ENCODE measurements around the gene KIAA0513.
"Not testable (repeated sequence)": the region's sequence is repeated elsewhere in the genome, so short reads cannot be mapped to it uniquely, and the experiment has no call there.

KIAA0513 gene

GRCh38 chr16:85051067-85051581 lies 23.5 kb downstream of the KIAA0513 start:
- ATAC-seq (replicated peaks; ENCODE audit: extremely low read depth, poor library complexity, severe bottlenecking) (no peak), DNase-seq (ENCODE audit: low spot score in 2 of 2) (no peak)
- H3K27me3 Mint-ChIP-seq: no peaks in the 10 kb centered on the region
- peaks cover 7% of the 10 kb centered on the region for H3K36me3 Mint-ChIP-seq (ENCODE audit: insufficient read depth)
- H3K9me3 Mint-ChIP-seq: no peaks in the 10 kb centered on the region
- H3K4me1 Mint-ChIP-seq: peaks cover 23% of the 10 kb centered on the region
- no peak overlapping the region for H3K4me3 Mint-ChIP-seq
- no peak overlapping the region for H3K27ac Mint-ChIP-seq (ENCODE audit: low read depth)

DNA sequence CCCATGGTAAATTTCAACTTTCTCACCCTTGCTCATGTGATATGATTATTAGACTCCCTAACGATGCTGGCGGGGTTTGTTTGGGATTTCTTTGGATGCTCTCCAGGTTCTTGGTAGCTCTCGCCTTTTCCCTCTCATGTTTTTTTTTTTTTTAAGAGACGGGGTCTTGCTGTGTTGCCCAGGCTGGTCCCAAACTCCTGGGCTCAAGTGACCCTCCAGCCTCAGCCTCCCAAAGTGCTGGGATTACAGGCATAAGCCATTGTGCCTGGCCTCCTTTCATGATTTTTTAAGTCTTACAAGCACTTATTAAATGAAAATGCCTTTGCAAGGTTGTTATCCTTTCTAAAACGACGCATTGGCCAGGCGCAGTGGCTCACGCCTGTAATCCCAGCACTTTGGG lies 24.1 kb downstream of the KIAA0513 start:
- peaks cover 7% of the 10 kb centered on the region for H3K36me3 Mint-ChIP-seq (ENCODE audit: insufficient read depth)
- H3K27me3 Mint-ChIP-seq: no peaks in the 10 kb centered on the region
- ATAC-seq (replicated peaks; ENCODE audit: extremely low read depth, poor library complexity, severe bottlenecking): no peak
- H3K4me3 Mint-ChIP-seq: no peak overlapping the region
- DNase-seq (ENCODE audit: low spot score in 2 of 2): no peak
- no peak overlapping the region for H3K27ac Mint-ChIP-seq (ENCODE audit: low read depth)
- H3K9me3 Mint-ChIP-seq: no peaks in the 10 kb centered on the region
- H3K4me1 Mint-ChIP-seq: peaks cover 28% of the 10 kb centered on the region

- no peaks in the 10 kb centered on the region for H3K27me3 Mint-ChIP-seq
- H3K4me1 Mint-ChIP-seq: peaks cover 37% of the 10 kb centered on the region
- no peak overlapping the region for H3K4me3 Mint-ChIP-seq
- DNase-seq (ENCODE audit: low spot score in 2 of 2) (no peak), ATAC-seq (replicated peaks; ENCODE audit: extremely low read depth, poor library complexity, severe bottlenecking) (no peak)
- peaks cover 4% of the 10 kb centered on the region for H3K36me3 Mint-ChIP-seq (ENCODE audit: insufficient read depth)
- no peak overlapping the region for H3K27ac Mint-ChIP-seq (ENCODE audit: low read depth)
- no peaks in the 10 kb centered on the region for H3K9me3 Mint-ChIP-seq
These were observed 24.9 kb downstream of the KIAA0513 start for GRCh38 chr16:85052536-85052935.

GRCh38 chr16:85054321-85054720 lies 26.7 kb downstream of the KIAA0513 start:
- H3K36me3 Mint-ChIP-seq (ENCODE audit: insufficient read depth); DNase-seq (ENCODE audit: low spot score in 2 of 2); H3K4me3 Mint-ChIP-seq; H3K9me3 Mint-ChIP-seq; ATAC-seq (replicated peaks; ENCODE audit: extremely low read depth, poor library complexity, severe bottlenecking); H3K27me3 Mint-ChIP-seq: not testable (repeated sequence)
- Mint-ChIP-seq H3K4me1 (peaks cover 35% of the 10 kb centered on the region), H3K27ac (ENCODE audit: low read depth) (peak overlapping the region; percentile 95)

- Mint-ChIP-seq H3K4me3 (peak overlapping the region; percentile 72), H3K4me1 (peaks cover 31% of the 10 kb centered on the region)
These were observed 27.4 kb downstream of the KIAA0513 start for GRCh38 chr16:85054948-85055492.

GRCh38 chr16:85055493-85056210 lies 28.1 kb downstream of the KIAA0513 start:
- H3K36me3 Mint-ChIP-seq (ENCODE audit: insufficient read depth): peaks cover 4% of the 10 kb centered on the region
- peak overlapping the region; percentile 95 for H3K27ac Mint-ChIP-seq (ENCODE audit: low read depth)
- H3K9me3 Mint-ChIP-seq: no peaks in the 10 kb centered on the region
- H3K27me3 Mint-ChIP-seq: no peaks in the 10 kb centered on the region
- peak overlapping the region; percentile 72 for H3K4me3 Mint-ChIP-seq
- ATAC-seq (replicated peaks; ENCODE audit: extremely low read depth, poor library complexity, severe bottlenecking): peak; percentile 97
- DNase-seq (ENCODE audit: low spot score in 2 of 2): peak; percentile 48 to 87
- peaks cover 31% of the 10 kb centered on the region for H3K4me1 Mint-ChIP-seq

More at GRCh38 chr16:85054948-85055492, 27.4 kb downstream of the KIAA0513 start:
- Mint-ChIP-seq H3K36me3 (ENCODE audit: insufficient read depth) (peaks cover 4% of the 10 kb centered on the region), H3K9me3 (no peaks in the 10 kb centered on the region), H3K27ac (ENCODE audit: low read depth) (peak overlapping the region; percentile 95), H3K27me3 (no peaks in the 10 kb centered on the region)
- DNase-seq (ENCODE audit: low spot score in 2 of 2) (no peak), ATAC-seq (replicated peaks; ENCODE audit: extremely low read depth, poor library complexity, severe bottlenecking) (no peak)

DNA sequence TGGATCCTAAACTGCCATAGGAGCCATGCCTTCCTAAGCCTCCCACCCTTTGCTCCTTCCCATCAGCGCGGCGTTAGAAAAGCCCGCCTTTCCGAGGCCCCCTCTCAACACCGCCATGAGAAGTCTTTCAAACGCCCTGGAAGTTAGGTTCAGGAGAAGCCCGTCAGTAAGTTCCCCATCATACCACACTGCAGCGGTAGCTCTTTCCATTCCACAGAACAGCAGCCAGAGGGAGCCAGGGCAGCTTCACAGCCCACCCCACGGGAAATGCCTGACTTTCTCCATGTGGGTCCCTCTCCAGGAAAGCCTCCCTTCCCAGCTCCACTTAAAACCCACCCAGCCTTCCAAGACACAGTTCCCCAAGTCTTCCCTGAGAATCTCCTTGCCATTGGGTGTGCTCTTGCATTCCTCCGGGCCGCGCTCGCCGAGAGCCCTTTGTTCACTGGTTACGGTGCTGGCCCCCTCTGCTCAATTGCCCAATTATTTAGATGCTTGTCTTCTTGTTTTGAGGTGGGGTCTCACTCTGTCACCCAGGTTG lies 28.7 kb downstream of the KIAA0513 start:
- no peak for DNase-seq (ENCODE audit: low spot score in 2 of 2)
- Mint-ChIP-seq H3K27ac (ENCODE audit: low read depth) (peak overlapping the region; percentile 95), H3K36me3 (ENCODE audit: insufficient read depth) (peaks cover 4% of the 10 kb centered on the region), H3K4me1 (peaks cover 31% of the 10 kb centered on the region), H3K27me3 (no peaks in the 10 kb centered on the region), H3K4me3 (peak overlapping the region; percentile 72), H3K9me3 (no peaks in the 10 kb centered on the region)
- ATAC-seq (replicated peaks; ENCODE audit: extremely low read depth, poor library complexity, severe bottlenecking): no peak

DNA sequence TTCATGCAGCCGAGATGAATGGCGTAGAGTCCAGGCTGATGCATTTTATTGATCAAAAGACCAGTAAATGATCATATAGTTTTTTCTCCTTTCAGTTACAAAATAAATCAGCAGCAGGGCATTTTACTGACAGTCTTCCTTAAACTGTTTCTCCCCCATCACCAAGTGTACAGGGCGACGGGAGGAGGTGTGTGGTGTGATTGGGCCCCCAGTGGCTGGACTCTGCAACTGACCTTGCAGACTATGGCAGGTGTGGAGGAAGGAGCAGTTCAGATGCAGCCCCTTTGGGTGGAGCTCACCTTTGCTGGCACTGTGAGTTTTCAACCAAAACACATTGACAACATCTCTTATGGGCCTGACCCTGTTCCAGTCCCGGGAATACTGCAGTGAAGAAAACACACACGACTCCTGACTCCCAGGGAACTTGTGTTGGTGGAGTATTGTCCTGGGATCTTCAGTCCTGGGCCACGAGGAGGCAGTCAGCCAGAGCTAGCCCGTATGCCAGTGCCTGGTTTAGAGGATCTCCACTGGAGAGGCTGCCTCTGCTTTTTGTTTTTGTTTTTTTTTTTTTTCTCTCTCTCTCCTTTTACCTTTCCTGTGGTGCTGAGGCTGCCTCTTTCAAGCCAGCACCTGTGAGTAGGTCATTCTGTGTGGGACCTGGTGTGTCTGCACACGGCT lies 29.8 kb downstream of the KIAA0513 start:
- H3K36me3 Mint-ChIP-seq (ENCODE audit: insufficient read depth): peaks cover 4% of the 10 kb centered on the region
- no peaks in the 10 kb centered on the region for H3K9me3 Mint-ChIP-seq
- H3K27ac Mint-ChIP-seq (ENCODE audit: low read depth): peak overlapping the region; percentile 95
- peak overlapping the region; percentile 72 for H3K4me3 Mint-ChIP-seq
- H3K4me1 Mint-ChIP-seq: peaks cover 31% of the 10 kb centered on the region
- ATAC-seq (replicated peaks; ENCODE audit: extremely low read depth, poor library complexity, severe bottlenecking): no peak
- DNase-seq (ENCODE audit: low spot score in 2 of 2): no peak
- H3K27me3 Mint-ChIP-seq: no peaks in the 10 kb centered on the region

DNA sequence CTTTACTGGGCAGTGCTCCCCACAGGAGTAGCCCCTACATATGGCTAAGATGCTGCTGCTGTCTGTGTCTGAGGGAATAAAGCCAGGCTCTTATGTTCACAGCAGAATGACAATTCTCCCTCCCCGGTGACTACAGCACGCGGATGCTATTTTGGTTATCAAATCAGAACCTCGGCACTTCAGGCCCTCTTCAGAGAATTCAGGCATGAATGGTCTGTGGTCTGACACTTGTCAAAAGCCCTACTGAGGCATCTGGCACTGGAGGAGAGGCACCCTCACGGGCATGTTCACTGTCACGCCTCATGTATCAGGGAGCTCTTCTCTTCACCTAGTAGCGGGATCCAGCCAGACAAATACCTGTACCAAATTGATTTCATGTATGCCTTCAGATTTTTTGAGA lies 30.4 kb downstream of the KIAA0513 start:
- peaks cover 31% of the 10 kb centered on the region for H3K4me1 Mint-ChIP-seq
- H3K4me3 Mint-ChIP-seq: peak overlapping the region; percentile 43
- H3K36me3 Mint-ChIP-seq (ENCODE audit: insufficient read depth): peaks cover 4% of the 10 kb centered on the region
- DNase-seq (ENCODE audit: low spot score in 2 of 2): no peak
- H3K27me3 Mint-ChIP-seq: no peaks in the 10 kb centered on the region
- peak overlapping the region; percentile 95 for H3K27ac Mint-ChIP-seq (ENCODE audit: low read depth)
- no peak for ATAC-seq (replicated peaks; ENCODE audit: extremely low read depth, poor library complexity, severe bottlenecking)
- H3K9me3 Mint-ChIP-seq: no peaks in the 10 kb centered on the region

DNA sequence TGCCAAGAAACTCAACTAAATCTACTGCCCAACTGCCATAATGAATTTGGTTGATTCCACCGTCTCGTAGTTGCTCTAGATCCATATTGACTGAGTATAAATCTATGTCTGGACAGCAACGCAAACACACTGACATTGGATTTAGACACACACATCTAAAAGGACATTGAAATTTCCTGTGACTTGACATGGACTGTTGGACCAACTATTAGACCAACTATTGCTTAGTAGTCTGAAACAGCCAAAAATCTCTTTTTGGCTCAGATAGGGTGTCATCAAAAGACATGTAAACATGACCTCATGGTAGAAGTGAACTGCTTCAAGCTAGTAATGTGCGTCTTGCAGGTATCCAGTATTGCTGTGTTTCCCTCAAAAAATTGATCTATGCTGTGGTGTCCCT lies 31.3 kb downstream of the KIAA0513 start:
- DNase-seq (ENCODE audit: low spot score in 2 of 2) (no peak), ATAC-seq (replicated peaks; ENCODE audit: extremely low read depth, poor library complexity, severe bottlenecking) (no peak)
- H3K36me3 Mint-ChIP-seq (ENCODE audit: insufficient read depth): peaks cover 4% of the 10 kb centered on the region
- no peak overlapping the region for H3K27ac Mint-ChIP-seq (ENCODE audit: low read depth)
- no peaks in the 10 kb centered on the region for H3K9me3 Mint-ChIP-seq
- peaks cover 31% of the 10 kb centered on the region for H3K4me1 Mint-ChIP-seq
- no peak overlapping the region for H3K4me3 Mint-ChIP-seq
- no peaks in the 10 kb centered on the region for H3K27me3 Mint-ChIP-seq

DNA sequence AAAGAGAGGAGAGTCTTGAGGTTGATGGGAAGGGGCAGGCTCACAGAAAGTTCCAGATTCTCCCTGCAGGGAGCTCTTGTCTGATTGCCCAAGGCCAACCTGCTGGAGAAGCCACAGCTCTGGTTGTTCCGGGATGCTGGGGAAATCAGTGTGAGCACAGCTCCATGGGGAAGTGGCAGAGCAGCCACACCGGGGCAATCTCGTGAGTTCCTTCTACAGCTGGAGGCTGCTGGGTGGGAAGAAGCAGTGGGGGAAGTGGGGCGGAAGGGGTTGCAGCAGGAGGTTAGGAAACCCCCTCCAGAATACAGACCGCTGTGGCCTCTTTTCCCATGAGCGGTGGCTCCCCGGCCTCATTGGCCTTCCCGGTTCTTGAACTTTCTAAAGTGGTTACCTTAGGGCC lies 34.0 kb downstream of the KIAA0513 start:
- H3K36me3 Mint-ChIP-seq (ENCODE audit: insufficient read depth): no peaks in the 10 kb centered on the region
- ATAC-seq (replicated peaks; ENCODE audit: extremely low read depth, poor library complexity, severe bottlenecking) (no peak), DNase-seq (ENCODE audit: low spot score in 2 of 2) (no peak)
- H3K27me3 Mint-ChIP-seq: no peaks in the 10 kb centered on the region
- H3K27ac Mint-ChIP-seq (ENCODE audit: low read depth): no peak overlapping the region
- H3K4me1 Mint-ChIP-seq: peaks cover 14% of the 10 kb centered on the region
- no peaks in the 10 kb centered on the region for H3K9me3 Mint-ChIP-seq
- H3K4me3 Mint-ChIP-seq: no peak overlapping the region

DNA sequence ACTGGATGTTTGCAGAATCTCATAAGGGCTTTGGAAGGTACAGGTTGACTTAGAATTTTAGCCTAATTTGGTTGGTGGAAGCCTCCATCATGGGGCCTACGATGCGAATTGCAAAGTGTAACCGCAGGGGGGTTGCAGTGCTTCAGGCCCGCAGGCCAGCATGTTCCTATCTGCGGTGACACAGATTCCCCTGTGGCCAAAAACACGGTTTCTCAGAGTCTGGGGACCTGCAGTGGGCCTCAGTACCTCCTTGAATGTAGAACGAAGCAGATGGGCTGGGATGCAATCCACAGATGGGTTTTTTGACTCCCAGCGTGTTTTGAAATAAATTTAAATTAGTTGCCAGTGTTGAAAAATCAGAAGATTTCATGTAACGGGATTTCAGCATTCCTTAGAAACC lies 34.7 kb downstream of the KIAA0513 start:
- no peak overlapping the region for H3K4me3 Mint-ChIP-seq
- no peaks in the 10 kb centered on the region for H3K27me3 Mint-ChIP-seq
- H3K9me3 Mint-ChIP-seq: no peaks in the 10 kb centered on the region
- ATAC-seq (replicated peaks; ENCODE audit: extremely low read depth, poor library complexity, severe bottlenecking): no peak
- DNase-seq (ENCODE audit: low spot score in 2 of 2): no peak
- H3K27ac Mint-ChIP-seq (ENCODE audit: low read depth): no peak overlapping the region
- no peaks in the 10 kb centered on the region for H3K36me3 Mint-ChIP-seq (ENCODE audit: insufficient read depth)
- H3K4me1 Mint-ChIP-seq: peaks cover 6% of the 10 kb centered on the region

Data from central memory CD8-positive, alpha-beta T cell (primary cell).